Smooth muscle cell (in vitro differentiated cells): ENCODE results near the gene TMUB1. TPM values are rescaled to one million over a fixed set of nuclear protein-coding genes. Genes with fewer than 3 reads are reported as not detected.
A peak's percentile ranks its signal among the peaks of the same experiment; 100 is the strongest.

Experiments used
- DNase-seq: peaks from one replicate; lab custom pipeline; 2025; ENCODE audit not compliant: unreplicated experiment; lab: John Stamatoyannopoulos, UW
- H2AFZ ChIP-seq: fragments of 200-600 bp; sonication (generic); 2 replicates; pipeline ENCODE4 v1.6.0; 2016; ENCODE audit warnings: antibody characterized with exemption, low read depth, mild to moderate bottlenecking
- H3F3A ChIP-seq: fragments of 200-600 bp; sonication (generic); 2 replicates; pipeline ENCODE4 v1.6.0; 2017; ENCODE audit warnings: antibody characterized with exemption, low read depth
- H3K27ac ChIP-seq: fragments of 200-600 bp; sonication (generic); 2 replicates; pipeline ENCODE4 v1.5.1; 2016; ENCODE audit warnings: low read depth, mild to moderate bottlenecking
- H3K27me3 ChIP-seq: fragments of 200-600 bp; sonication (generic); 2 replicates; pipeline ENCODE4 v1.6.1; 2016; ENCODE audit warnings: low read depth, mild to moderate bottlenecking
- H3K36me3 ChIP-seq: fragments of 200-600 bp; sonication (generic); 2 replicates; pipeline ENCODE4 v1.5.1; 2016; ENCODE audit warnings: low read depth
- H3K4me1 ChIP-seq: fragments of 200-600 bp; sonication (generic); 2 replicates; pipeline ENCODE4 v1.5.1; 2016; ENCODE audit warnings: low read depth
- H3K4me2 ChIP-seq: fragments of 200-600 bp; sonication (generic); 2 replicates; pipeline ENCODE4 v1.6.0; 2016; ENCODE audit warnings: mild to moderate bottlenecking
- H3K4me3 ChIP-seq: fragments of 200-600 bp; sonication (generic); 2 replicates; pipeline ENCODE4 v1.5.1; 2016; ENCODE audit warnings: mild to moderate bottlenecking
- H3K79me2 ChIP-seq: fragments of 200-600 bp; sonication (generic); 2 replicates; pipeline ENCODE4 v1.6.0; 2016; ENCODE audit warnings: low read depth, mild to moderate bottlenecking
- H3K9ac ChIP-seq: fragments of 200-600 bp; sonication (generic); 2 replicates; pipeline ENCODE4 v1.6.0; 2016; ENCODE audit warnings: low read depth
- H3K9me3 ChIP-seq: fragments of 200-600 bp; sonication (generic); replicated peaks from 2 replicates; pipeline ENCODE4 v1.5.1; 2016; ENCODE audit warnings: low read depth
- H4K20me1 ChIP-seq: fragments of 200-600 bp; sonication (generic); 2 replicates; pipeline ENCODE4 v1.6.0; 2016; ENCODE audit warnings: low read depth
- WGBS: methylation state at CpG from one replicate; pipeline ENCODE4 v1.1.7; 2016; ENCODE audit warnings: low lambda C conversion rate; 5-methylcytosine and 5-hydroxymethylcytosine counted together
- polyA plus RNA-seq: library from polyadenylated mRNA; unstranded; fragments of >200 nt; fragmentation: Nextera tagmentation; extraction: Ambion mirVana; gene quantifications from 2 replicates; pipeline ENCODE4 v1.2.1, GENCODE V29; 2016
- total RNA-seq: library from RNA; depleted of rRNA; stranded (reverse); fragments of >200 nt; gene quantifications from 2 replicates; pipeline ENCODE4 v1.2.3, GENCODE V29; 2014
- TF ChIP-seq, protein P1 (sequence below): fragments of 200-600 bp; sonication (generic); IDR thresholded peaks from 2 replicates; pipeline ENCODE4 v1.5.1; 2017; ENCODE audit warnings: borderline replicate concordance, mild to moderate bottlenecking, antibody characterized with exemption; ENCODE audit not compliant: insufficient read depth, poor library complexity, severe bottlenecking

Gene TMUB1
- total and polyA plus RNA-seq, 2 experiments from 2014 or later = 35.9 to 69.8 TPM

DNA sequence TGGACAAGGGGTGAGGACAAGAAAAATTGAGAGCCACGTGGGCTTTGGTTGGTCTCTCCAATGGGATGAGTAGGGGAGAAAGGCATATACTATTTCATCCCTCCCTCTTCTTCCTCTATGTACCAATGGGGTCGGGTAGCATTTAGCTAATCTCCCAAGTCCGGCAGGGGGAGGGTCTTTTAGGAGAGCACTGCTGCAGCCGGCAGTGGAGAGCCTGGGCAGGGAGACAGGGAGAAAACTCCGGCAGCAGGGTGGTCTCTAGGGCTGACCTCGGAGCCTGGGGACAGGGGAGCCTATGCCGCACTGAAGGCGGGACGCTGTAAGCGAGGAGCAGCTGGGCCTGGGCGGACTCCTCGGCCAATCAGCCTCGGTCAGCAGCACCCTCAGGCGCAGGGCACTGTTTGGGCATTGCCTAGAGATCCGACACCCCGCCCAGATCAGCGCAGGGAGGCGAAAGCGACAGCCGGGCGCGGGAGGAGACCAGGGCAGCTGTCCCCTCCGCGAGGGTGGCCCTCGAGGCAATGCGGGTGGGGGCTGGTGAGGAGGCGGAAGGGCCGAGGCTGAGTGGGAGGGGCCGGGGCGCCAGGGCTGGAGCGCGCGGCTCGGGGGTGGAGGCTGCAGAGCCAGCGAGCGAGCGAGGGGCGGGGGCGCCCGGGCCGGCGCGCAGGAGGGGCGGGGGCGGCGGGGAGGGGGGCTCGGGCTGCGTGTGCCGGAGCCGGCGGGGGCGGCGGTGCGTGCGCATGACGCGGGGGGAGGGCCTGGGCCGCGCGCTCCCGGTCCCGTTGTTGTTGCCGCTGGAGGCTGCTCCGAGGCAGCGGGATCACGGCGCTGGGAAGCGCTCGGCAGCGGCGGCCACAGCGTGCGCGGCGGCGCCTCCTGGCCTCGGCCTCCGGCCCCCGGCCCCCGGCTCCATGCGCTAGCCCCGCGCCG, 2.7 kb upstream of the TMUB1 start, which contains the start of gene AGAP3:
AGAP3 (plus strand) TSS at position 785 of the 930 bp plus-strand sequence. CDS start 267 bp downstream, outside the sequence.
- Histone ChIP-seq H3K4me1 (peaks cover 45% of the 10 kb centered on the region), H2AFZ (peak within 1 kb of the TSS; percentile 84), H3K79me2 (peaks cover 52% of the 10 kb centered on the region), H3K9ac (peak within 1 kb of the TSS; percentile 84), H4K20me1 (peaks cover 41% of the 10 kb centered on the region), H3K36me3 (no peaks in the 10 kb centered on the region), H3F3A (peaks cover 30% of the 10 kb centered on the region), H3K9me3 (no peaks in the 10 kb centered on the region), H3K27ac (peak within 1 kb of the TSS; percentile 93), H3K4me2 (peak within 1 kb of the TSS; percentile 95), H3K4me3 (peak within 1 kb of the TSS; percentile 61), H3K27me3 (no peaks in the 10 kb centered on the region)
- TF ChIP-seq, protein P1, sequence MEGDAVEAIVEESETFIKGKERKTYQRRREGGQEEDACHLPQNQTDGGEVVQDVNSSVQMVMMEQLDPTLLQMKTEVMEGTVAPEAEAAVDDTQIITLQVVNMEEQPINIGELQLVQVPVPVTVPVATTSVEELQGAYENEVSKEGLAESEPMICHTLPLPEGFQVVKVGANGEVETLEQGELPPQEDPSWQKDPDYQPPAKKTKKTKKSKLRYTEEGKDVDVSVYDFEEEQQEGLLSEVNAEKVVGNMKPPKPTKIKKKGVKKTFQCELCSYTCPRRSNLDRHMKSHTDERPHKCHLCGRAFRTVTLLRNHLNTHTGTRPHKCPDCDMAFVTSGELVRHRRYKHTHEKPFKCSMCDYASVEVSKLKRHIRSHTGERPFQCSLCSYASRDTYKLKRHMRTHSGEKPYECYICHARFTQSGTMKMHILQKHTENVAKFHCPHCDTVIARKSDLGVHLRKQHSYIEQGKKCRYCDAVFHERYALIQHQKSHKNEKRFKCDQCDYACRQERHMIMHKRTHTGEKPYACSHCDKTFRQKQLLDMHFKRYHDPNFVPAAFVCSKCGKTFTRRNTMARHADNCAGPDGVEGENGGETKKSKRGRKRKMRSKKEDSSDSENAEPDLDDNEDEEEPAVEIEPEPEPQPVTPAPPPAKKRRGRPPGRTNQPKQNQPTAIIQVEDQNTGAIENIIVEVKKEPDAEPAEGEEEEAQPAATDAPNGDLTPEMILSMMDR = no peak
- 2% methylated on average over 23 of the region's 84 CpGs for WGBS
- DNase-seq = peak; percentile 67

DNA sequence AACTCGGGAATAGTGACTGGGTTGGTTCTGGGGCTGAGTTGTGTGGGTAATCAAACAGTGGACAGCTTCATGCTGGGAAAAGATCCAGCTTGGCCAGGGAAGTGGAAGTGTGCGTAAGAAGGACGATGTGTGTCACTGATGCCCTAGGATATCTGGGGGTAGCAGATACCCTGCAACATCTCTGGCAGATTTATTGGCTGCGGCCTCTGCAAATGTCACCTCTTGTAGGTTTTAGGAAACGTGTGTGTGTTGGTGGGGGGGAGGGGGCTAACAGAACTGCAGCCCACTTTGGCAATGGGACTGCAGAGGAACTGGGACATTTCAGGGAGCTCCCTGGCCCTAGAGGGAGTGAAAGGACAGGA, 2.0 kb upstream of the TMUB1 start:
- H3K4me3 ChIP-seq = no peak overlapping the region
- H4K20me1 ChIP-seq = peaks cover 34% of the 10 kb centered on the region
- no peaks in the 10 kb centered on the region for H3K27me3 ChIP-seq
- peaks cover 47% of the 10 kb centered on the region for H3K79me2 ChIP-seq
- no peak overlapping the region for H2AFZ ChIP-seq
- no peak for DNase-seq
- H3K27ac ChIP-seq = peak overlapping the region; percentile 16
- H3K9ac ChIP-seq = no peak overlapping the region
- peak overlapping the region; percentile 95 for H3K4me2 ChIP-seq
- peaks cover 46% of the 10 kb centered on the region for H3K4me1 ChIP-seq
- peaks cover 30% of the 10 kb centered on the region for H3F3A ChIP-seq
- no peaks in the 10 kb centered on the region for H3K36me3 ChIP-seq
- TF ChIP-seq, protein P1 = no peak
- WGBS = 57% methylated on average over 5 of the region's 5 CpGs
- H3K9me3 ChIP-seq = no peaks in the 10 kb centered on the region

DNA sequence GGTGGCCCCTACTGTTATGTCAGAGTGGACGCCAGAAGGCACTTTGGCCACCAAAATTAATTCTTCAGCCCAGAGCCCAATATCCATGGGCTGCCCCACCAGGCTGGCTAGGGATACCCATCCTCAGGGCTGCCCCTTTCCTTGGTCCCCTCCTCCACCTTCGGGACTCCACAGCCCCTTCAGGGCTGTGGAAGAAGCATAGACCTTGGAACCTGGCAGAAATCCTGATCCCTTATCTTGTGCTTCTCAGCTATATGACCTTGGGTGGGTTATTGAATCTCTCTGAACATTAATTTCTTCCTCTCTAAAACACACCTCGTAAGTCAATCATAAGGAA, 499 bp upstream of the TMUB1 start:
- H3K4me1 ChIP-seq = peaks cover 42% of the 10 kb centered on the region
- peaks cover 29% of the 10 kb centered on the region for H4K20me1 ChIP-seq
- H3K4me3 ChIP-seq = peak overlapping the region; percentile 99
- no peaks in the 10 kb centered on the region for H3K27me3 ChIP-seq
- peaks cover 23% of the 10 kb centered on the region for H3F3A ChIP-seq
- no peaks in the 10 kb centered on the region for H3K9me3 ChIP-seq
- no peaks in the 10 kb centered on the region for H3K36me3 ChIP-seq
- peak overlapping the region; percentile 97 for H3K4me2 ChIP-seq
- H3K9ac ChIP-seq = no peak overlapping the region
- DNase-seq = no peak
- no peak overlapping the region for H3K27ac ChIP-seq
- H2AFZ ChIP-seq = no peak overlapping the region
- TF ChIP-seq, protein P1 = no peak
- H3K79me2 ChIP-seq = peaks cover 49% of the 10 kb centered on the region
- WGBS = 40% methylated on average over 3 of the region's 3 CpGs
